ENCODE results near the gene NLK.

GRCh38 chr17:28056276-28056620 is 13.8 kb downstream of the NLK start:
- TF ChIP-seq CTCF (IDR thresholded peaks at IDR 0.05) (no peak), POLR2A (IDR thresholded peaks at IDR 0.05) (no peak)

Data from body of pancreas (tissue), 4 donors.